ENCODE data around the gene ZNF524. TPM values are rescaled to one million over a fixed set of nuclear protein-coding genes. Genes with fewer than 3 reads are reported as not detected.

Gene ZNF524
- total RNA-seq, 1 donor from 2014 or later: 17.5 TPM

DNA sequence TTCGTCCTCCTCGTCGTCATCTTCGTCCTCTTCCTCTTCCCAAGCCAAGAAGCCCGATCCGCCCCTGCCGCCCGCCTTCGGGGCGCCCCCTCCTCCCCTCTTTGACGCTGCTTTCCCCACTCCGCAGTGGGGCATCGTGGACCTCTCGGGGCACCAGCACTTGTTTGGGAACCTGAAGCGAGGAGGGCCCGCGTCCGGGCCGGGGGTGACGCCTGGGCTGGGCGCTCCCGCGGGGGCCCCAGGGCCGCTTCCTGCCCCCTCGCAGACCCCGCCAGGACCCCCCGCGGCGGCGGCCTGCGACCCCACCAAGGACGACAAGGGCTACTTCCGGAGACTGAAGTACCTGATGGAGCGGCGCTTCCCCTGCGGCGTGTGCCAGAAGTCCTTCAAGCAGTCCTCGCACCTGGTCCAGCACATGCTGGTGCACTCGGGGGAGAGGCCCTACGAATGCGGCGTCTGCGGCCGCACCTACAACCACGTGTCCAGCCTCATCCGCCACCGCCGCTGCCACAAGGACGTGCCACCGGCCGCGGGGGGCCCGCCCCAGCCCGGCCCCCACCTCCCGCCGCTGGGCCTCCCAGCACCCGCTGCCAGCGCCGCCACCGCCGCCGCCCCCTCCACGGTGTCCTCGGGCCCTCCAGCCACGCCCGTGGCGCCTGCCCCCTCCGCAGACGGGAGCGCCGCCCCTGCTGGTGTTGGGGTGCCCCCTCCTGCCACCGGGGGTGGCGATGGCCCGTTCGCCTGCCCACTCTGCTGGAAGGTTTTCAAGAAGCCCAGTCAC lies 14.0 kb downstream of the ZNF524 start:
- ATAC-seq (ENCODE audit: poor library complexity): no peak
- intact Hi-C loops (cut with DNase I): no loop called here
- DNase-seq: no peak

- ATAC-seq (ENCODE audit: poor library complexity) (no peak), DNase-seq (no peak)
- intact Hi-C loops (cut with DNase I): no loop called here
Observed at GRCh38 chr19:55614711-55615542, 14.8 kb downstream of the ZNF524 start.

DNA sequence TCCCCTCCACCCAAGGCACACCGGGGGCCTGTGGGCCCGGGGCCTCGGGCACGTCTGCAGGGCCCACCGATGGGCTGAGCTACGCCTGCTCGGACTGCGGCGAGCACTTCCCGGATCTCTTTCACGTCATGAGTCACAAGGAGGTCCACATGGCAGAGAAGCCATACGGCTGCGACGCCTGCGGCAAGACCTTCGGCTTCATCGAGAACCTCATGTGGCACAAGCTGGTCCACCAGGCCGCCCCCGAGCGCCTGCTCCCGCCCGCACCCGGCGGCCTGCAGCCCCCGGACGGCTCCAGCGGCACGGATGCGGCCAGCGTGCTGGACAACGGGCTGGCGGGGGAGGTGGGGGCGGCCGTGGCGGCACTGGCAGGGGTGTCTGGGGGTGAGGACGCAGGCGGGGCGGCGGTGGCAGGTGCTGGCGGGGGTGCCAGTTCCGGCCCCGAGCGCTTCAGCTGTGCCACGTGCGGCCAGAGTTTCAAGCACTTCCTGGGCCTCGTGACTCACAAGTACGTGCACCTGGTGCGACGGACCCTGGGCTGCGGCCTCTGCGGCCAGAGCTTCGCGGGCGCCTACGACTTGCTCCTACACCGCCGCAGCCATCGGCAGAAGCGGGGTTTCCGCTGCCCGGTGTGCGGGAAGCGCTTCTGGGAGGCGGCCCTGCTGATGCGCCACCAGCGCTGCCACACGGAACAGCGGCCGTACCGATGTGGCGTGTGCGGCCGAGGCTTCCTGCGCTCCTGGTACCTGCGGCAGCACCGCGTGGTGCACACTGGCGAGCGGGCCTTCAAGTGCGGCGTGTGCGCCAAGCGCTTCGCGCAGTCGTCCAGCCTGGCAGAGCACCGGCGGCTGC lies 15.7 kb downstream of the ZNF524 start:
- intact Hi-C loops (cut with DNase I): no loop called here
- no peak for ATAC-seq (ENCODE audit: poor library complexity)
- no peak for DNase-seq

DNA sequence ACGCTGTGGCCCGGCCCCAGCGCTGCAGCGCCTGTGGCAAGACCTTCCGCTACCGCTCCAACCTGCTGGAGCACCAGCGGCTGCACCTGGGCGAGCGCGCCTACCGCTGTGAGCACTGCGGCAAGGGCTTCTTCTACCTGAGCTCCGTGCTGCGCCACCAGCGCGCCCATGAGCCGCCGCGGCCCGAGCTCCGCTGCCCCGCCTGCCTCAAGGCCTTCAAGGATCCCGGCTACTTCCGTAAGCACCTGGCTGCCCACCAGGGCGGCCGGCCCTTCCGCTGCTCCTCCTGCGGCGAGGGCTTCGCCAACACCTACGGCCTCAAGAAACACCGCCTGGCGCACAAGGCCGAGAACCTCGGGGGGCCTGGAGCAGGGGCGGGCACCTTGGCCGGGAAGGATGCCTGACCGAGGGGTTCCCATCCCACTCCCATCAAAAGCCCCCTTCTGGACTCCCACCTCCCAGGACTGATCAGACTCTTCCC lies 16.3 kb downstream of the ZNF524 start:
- no peak for DNase-seq
- intact Hi-C loops (cut with DNase I): no loop called here
- no peak for ATAC-seq (ENCODE audit: poor library complexity)

GRCh38 chr19:55617426-55617825 lies 17.3 kb downstream of the ZNF524 start:
- DNase-seq (no peak), ATAC-seq (ENCODE audit: poor library complexity) (no peak)
- intact Hi-C loops (cut with DNase I): no loop called here

DNA sequence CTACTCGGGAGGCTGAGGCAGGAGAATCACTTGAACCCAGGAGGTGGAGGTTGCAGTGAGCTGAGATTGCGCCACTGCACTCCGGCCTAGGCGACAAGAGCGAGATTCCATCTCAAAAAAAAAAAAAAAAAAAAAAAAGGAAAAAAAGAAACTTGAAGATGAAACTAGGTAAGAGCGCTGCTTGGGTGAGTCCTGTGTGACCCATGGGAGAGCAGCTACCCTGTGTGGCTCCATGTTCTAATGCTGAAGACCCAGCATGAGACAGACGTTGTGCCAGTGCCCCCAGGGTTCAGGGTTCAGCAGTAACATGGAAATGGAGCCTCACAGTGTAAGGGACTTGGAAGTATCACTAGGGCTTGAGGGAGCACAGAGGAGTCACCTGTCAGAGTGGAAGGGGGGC lies 18.3 kb downstream of the ZNF524 start:
- intact Hi-C loops (cut with DNase I): no loop called here

DNA sequence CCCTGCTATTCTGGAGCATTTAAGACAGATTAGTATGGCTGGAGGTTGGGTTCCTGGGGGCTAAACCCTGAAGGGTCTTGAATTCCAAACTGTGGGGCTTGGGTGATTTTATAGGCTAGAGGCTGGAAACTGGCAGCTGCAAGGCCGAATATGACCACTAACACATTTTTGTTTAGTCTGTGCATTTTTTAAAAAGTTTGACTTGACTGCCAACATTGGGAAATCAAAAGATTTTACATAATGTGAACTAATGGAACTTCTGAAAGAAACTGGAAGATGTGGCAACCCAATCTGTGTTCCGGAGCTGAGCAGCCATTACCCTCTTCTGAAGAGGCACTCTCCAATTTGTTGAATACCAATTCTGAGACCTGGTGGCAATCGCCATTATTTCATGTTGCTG lies 19.2 kb downstream of the ZNF524 start:
- DNase-seq (no peak), ATAC-seq (ENCODE audit: poor library complexity) (no peak)
- intact Hi-C loops (cut with DNase I): no loop called here

More for the DNA sequence above, 18.3 kb downstream of the ZNF524 start:
- ATAC-seq (ENCODE audit: poor library complexity): no peak
- DNase-seq: no peak

- DNase-seq (no peak), ATAC-seq (ENCODE audit: poor library complexity) (no peak)
- intact Hi-C loops (cut with DNase I): loop anchor here (5.0 kb wide), 1 partner anchor 103 kb away; no protein-coding TSS in a partner anchor
Observed at GRCh38 chr19:55620410-55621204, 20.5 kb downstream of the ZNF524 start.

DNA sequence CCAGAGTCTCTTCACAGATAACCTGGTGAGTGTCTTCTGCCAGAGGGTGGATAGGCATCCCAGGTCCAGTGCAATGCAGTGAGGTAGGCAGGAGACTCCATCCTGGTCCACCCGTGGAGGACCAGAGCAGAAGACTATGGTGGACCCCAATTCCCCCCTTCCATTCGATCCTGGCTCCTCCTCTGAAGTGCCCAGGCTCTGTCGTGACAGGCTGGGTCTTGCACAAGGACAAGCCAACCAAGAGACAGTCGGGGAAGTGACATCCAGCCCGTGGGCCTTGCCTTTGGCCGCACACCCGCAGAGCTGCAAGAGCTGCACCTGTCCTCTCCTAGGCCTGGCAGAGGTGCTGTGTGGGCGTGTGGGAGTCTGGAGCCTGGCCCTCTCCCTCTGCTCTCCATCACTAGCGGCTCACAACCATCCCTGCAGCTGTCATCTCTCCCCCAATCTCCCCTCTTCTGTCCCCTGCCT lies 21.2 kb downstream of the ZNF524 start:
- intact Hi-C loops (cut with DNase I): loop anchor here (5.0 kb wide), 1 partner anchor 104 kb away; no protein-coding TSS in a partner anchor
- ATAC-seq (ENCODE audit: poor library complexity): no peak
- no peak for DNase-seq

DNA sequence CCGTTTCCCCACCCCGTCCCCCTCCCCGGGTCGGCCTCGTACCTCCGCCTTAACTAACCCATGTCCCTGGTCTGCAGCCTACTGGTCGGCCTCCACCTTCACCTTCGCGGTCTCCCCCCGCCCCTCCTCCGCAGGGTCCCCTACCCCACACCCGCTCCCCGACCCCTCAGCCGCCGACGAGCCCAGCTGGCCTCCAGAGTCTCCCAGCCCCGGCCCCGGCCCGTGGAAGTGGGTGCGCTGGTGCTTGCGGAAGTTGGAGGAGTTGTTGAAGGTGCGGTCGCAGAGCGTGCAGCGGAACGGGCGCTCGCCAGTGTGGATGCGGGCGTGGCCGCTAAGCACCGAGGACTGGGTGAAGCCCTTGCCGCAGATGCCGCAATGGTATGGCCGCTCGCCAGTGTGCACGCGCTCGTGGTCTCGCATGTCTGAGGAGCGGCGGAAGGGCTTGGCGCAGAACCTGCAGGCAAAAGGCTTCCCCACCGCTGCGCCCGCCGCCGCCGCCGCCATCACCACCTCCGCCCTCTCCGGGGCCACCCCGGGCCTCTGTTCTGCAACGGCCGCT lies 21.7 kb downstream of the ZNF524 start:
- ATAC-seq (ENCODE audit: poor library complexity) (no peak), DNase-seq (no peak)
- intact Hi-C loops (cut with DNase I): loop anchor here (5.0 kb wide), 1 partner anchor 104 kb away; no protein-coding TSS in a partner anchor

- no peak for ATAC-seq (ENCODE audit: poor library complexity)
Observed at GRCh38 chr19:55622242-55622969, 22.3 kb downstream of the ZNF524 start.

DNA sequence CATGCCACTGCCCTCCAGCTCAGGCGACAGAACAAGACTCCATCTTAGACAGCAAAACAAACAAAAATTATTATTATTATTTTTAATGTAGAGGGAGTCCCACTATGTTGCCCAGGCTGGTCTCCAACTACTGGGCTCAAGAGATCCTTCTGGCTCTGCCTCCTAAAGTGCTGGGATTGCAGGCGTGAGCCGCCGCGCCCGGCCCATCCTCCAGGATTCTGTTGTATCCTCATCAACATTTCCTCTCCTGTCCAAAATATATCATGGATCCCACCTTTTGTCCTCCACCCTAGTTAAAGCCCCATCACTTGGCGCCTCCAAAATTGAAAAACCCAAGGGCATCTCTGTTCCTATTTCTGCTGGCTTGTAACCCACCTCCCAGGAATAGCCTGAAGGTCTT lies 23.0 kb downstream of the ZNF524 start:
- ATAC-seq (ENCODE audit: poor library complexity) (no peak), DNase-seq (no peak)
- intact Hi-C loops (cut with DNase I): loop anchor here (5.0 kb wide), 1 partner anchor 106 kb away; no protein-coding TSS in a partner anchor

More at GRCh38 chr19:55622242-55622969, 22.3 kb downstream of the ZNF524 start:
- DNase-seq: no peak
- intact Hi-C loops (cut with DNase I): loop anchor here (5.0 kb wide), 1 partner anchor 105 kb away; no protein-coding TSS in a partner anchor

GRCh38 chr19:55623561-55623960 lies 23.5 kb downstream of the ZNF524 start:
- intact Hi-C loops (cut with DNase I): loop anchor here (5.0 kb wide), 1 partner anchor 106 kb away; no protein-coding TSS in a partner anchor
- ATAC-seq (ENCODE audit: poor library complexity): no peak
- no peak for DNase-seq

GRCh38 chr19:55624109-55625003 lies 24.3 kb downstream of the ZNF524 start, which contains the start of gene ZNF784:
Gene ZNF784 (minus strand): TSS chr19:55624566. CDS start chr19:55624561, 5 bp downstream.
- peak; percentile 94 for ATAC-seq (ENCODE audit: poor library complexity)
- intact Hi-C loops (cut with DNase I): loop anchor here (5.0 kb wide), 1 partner anchor 107 kb away; no protein-coding TSS in a partner anchor
- DNase-seq: peak; percentile 95

- DNase-seq (no peak), ATAC-seq (ENCODE audit: poor library complexity) (no peak)
- intact Hi-C loops (cut with DNase I): no loop called here
Observed at GRCh38 chr19:55625004-55625326, 24.9 kb downstream of the ZNF524 start.

DNA sequence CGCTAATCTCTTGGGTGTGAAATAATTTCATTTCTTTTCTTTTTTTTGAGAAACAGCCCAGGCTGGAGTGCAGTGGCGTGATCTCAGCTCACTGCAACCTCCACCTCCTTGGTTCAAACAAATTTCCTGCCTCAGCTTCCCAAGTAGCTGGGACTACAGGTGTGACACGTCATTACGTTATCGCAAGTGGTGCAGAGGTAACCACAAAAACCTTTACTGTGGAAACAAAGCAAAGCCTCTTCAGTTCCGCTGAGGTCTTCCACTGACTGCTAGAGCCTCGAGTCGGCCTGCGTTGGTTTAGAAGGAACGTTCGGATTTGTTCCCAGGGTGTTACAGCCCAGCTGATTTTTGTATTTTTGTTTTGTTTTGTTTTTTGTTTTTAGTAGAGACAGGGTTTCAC lies 26.3 kb downstream of the ZNF524 start:
- intact Hi-C loops (cut with DNase I): no loop called here
- DNase-seq: no peak

More for the DNA sequence above, 26.3 kb downstream of the ZNF524 start:
- ATAC-seq (ENCODE audit: poor library complexity): no peak

Measured in Right ventricle myocardium superior (tissue), 1 donor.